ENCODE data around the gene RAVER1. TPM values are rescaled to one million over a fixed set of nuclear protein-coding genes. Genes with fewer than 3 reads are reported as not detected.

RAVER1 gene
- total RNA-seq, 3 donors from 2014 or later: 10.7 to 17.7 (median 12.3) TPM

DNA sequence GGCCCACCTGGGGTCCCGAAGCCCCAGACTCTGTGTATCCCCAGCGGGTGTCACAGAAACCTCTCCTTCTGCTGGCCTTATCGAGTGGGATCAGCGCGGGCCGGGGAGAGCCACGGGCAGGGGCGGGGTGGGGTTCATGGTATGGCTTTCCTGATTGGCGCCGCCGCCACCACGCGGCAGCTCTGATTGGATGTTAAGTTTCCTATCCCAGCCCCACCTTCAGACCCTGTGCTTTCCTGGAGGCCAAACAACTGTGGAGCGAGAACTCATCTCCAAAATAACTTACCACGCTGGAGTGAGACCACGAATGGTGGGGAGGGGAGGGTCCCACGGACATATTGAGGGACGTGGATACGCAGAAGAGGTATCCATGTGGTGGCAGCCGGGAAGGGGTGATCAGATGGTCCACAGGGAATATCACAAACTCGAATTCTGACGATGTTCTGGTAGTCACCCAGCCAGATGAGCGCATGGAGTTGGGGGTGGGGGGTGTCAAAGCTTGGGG is 44.6 kb downstream of the RAVER1 start:
- peak overlapping the region in 2 of 3 donors; percentile 54 to 72 for H3K4me3 ChIP-seq
- DNase-seq (ENCODE audit: low spot score in 2 of 2): no peak
- intact Hi-C loops (cut with DNase I; ENCODE audit: low total_unique reads): no loop called here
- peak overlapping the region in 1 of 2 donors; percentile 0 for H3K27ac ChIP-seq
- H3K36me3 ChIP-seq: no peaks in the 10 kb centered on the region
- H3K4me1 ChIP-seq: peaks cover 22% of the 10 kb centered on the region in 2 donors
- no peaks in the 10 kb centered on the region for H3K9me3 ChIP-seq
- no peak for TF ChIP-seq CTCF (IDR thresholded peaks at IDR 0.05)
- no peak for TF ChIP-seq POLR2A (IDR thresholded peaks at IDR 0.05)
- no peak for TF ChIP-seq POLR2AphosphoS5 (IDR thresholded peaks at IDR 0.05)
- peaks cover 20 to 52% of the 10 kb centered on the region in 2 donors for H3K27me3 ChIP-seq

- TF ChIP-seq POLR2AphosphoS5 (IDR thresholded peaks at IDR 0.05) (no peak), POLR2A (IDR thresholded peaks at IDR 0.05) (no peak), CTCF (IDR thresholded peaks at IDR 0.05) (no peak)
- H3K4me1 ChIP-seq: peaks cover 19 to 22% of the 10 kb centered on the region in 2 donors
- peak within 1 kb of the TSS; percentile 26 to 32 for H3K27ac ChIP-seq
- no peaks in the 10 kb centered on the region for H3K36me3 ChIP-seq
- peaks cover 11 to 37% of the 10 kb centered on the region in 2 donors for H3K27me3 ChIP-seq
- no peaks in the 10 kb centered on the region for H3K9me3 ChIP-seq
- DNase-seq (ENCODE audit: low spot score in 2 of 2): no peak
- H3K4me3 ChIP-seq: peak within 1 kb of the TSS in 2 of 3 donors; percentile 10 to 37
- intact Hi-C loops (cut with DNase I; ENCODE audit: low total_unique reads): no loop called here
These were observed 46.3 kb downstream of the RAVER1 start, which contains the start of gene ICAM4 for GRCh38 chr19:10286803-10287737. Gene ICAM4, plus strand, starts transcription at chr19:10286955. Its CDS starts 58 bp downstream, at chr19:10287013.

DNA sequence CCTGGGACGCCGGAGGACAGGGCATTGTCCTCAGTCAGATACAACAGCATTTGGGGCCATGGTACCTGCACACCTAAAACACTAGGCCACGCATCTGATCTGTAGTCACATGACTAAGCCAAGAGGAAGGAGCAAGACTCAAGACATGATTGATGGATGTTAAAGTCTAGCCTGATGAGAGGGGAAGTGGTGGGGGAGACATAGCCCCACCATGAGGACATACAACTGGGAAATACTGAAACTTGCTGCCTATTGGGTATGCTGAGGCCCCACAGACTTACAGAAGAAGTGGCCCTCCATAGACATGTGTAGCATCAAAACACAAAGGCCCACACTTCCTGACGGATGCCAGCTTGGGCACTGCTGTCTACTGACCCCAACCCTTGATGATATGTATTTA is 47.9 kb downstream of the RAVER1 start:
- H3K27me3 ChIP-seq: peaks cover 4 to 23% of the 10 kb centered on the region in 2 donors
- DNase-seq (ENCODE audit: low spot score in 2 of 2): no peak
- TF ChIP-seq POLR2A (IDR thresholded peaks at IDR 0.05) (no peak), CTCF (IDR thresholded peaks at IDR 0.05) (no peak), POLR2AphosphoS5 (IDR thresholded peaks at IDR 0.05) (no peak)
- intact Hi-C loops (cut with DNase I; ENCODE audit: low total_unique reads): no loop called here
- no peaks in the 10 kb centered on the region for H3K9me3 ChIP-seq
- H3K27ac ChIP-seq: peak overlapping the region in 1 of 2 donors; percentile 26
- no peaks in the 10 kb centered on the region for H3K36me3 ChIP-seq
- H3K4me3 ChIP-seq: no peak overlapping the region
- H3K4me1 ChIP-seq: peaks cover 10 to 12% of the 10 kb centered on the region in 2 donors

GRCh38 chr19:10284960-10285278 is 48.4 kb downstream of the RAVER1 start:
- Histone ChIP-seq H3K36me3 (no peaks in the 10 kb centered on the region), H3K27ac (no peak overlapping the region), H3K4me3 (no peak overlapping the region), H3K4me1 (peaks cover 7 to 9% of the 10 kb centered on the region in 2 donors), H3K9me3 (no peaks in the 10 kb centered on the region), H3K27me3 (peaks cover 3 to 18% of the 10 kb centered on the region in 2 donors)
- no peak for DNase-seq (ENCODE audit: low spot score in 2 of 2)
- intact Hi-C loops (cut with DNase I; ENCODE audit: low total_unique reads): no loop called here
- no peak for TF ChIP-seq CTCF (IDR thresholded peaks at IDR 0.05)
- no peak for TF ChIP-seq POLR2AphosphoS5 (IDR thresholded peaks at IDR 0.05)
- TF ChIP-seq POLR2A (IDR thresholded peaks at IDR 0.05): no peak
